GM18520 (cell line): Measurements from ENCODE around the gene ARL8B.
"Not testable (repeated sequence)": the region's sequence is repeated elsewhere in the genome, so short reads cannot be mapped to it uniquely, and the experiment has no call there.

Source experiments
- ATAC-seq: cut with Tn5 transposase; IDR thresholded peaks from one replicate; pipeline ENCODE4 v1.9.1; 2021; ENCODE audit not compliant: unreplicated experiment

The ARL8B gene

DNA sequence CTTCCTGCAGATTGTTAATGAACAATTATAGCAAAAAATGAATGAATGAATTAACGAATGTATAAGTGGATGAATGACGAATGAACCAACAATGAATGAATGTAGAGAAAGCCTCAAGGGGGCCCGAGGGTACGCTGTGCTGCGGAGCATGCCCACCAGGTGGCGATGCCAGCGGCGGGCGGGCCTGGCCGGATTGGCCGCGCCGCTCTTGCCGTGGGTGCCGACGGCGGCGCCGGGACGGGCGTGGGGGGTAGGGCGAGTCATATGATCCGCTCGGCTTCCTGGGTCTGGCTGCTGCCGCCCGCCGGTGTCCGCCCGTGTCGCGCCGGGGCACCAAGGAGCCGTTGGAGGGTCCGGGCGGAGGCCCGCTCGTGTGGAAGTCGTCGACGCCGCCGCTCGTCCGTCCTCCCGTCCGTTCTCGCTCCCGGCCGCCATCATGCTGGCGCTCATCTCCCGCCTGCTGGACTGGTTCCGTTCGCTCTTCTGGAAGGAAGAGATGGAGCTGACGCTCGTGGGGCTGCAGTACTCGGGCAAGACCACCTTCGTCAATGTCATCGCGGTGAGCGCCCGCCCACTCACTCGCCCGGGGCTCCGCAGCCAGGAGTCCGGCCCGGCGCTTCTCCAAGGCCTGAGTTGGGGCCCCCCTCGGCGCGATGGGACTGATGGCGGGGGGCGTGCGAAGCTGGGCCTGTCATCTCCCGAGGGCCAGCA, at the start of gene ARL8B:
Gene ARL8B (plus strand): TSS at position 263 of the 711 bp plus-strand sequence. CDS start 174 bp downstream, at position 437.
- ATAC-seq: peak; percentile 97

DNA sequence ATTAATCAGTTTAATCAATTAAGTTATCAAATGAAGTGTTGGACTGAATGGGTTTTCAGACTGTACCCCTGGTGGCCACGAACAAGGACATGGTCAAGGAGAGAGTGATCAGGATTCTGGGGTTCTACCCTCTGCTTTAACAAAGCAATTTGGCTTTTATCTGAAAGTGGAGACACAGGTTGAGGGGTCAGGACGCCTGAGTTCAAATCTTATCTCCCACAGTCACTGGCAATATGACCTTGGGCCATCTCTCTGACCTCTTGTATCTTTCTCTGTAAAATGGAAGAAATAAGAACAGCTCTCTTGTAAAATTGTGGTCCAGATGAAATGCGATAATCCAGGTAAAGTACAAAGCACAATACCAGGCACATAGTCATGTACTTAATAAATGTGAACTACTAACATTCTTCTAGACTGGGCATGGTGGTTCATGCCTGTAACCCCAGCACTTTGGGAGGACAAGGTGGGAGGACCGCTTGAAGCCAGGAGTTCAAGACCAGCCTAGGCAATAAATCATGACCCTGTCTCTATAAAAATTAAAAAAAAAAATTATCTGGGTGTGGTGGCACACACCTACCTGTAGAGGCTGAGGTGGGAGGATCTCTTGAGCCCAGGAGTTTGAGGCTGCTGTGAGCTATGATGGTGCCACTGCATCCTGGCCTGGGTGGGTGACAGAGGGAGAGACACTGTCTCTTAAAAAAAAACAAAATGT, 48.6 kb upstream of the ARL8B start:
- ATAC-seq: no peak

DNA sequence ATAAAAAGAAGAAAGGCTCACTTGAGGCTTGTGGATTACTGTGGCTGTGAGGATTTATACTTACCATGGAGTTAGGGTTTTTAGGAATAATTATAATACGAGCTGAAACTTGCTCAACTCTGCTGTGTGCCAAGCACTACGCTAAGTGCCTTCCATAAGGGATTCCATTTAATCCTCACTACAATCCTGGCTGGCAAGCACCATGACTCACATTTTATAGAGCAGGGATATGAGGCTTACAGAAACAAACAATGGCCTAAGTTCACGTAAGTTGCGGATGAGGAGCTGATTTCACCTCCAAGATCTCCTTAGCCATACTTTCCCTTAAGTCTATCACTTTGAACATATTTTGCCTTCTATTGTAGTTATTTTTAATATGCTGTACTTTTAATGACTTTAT, 43.9 kb upstream of the ARL8B start:
- ATAC-seq: no peak

DNA sequence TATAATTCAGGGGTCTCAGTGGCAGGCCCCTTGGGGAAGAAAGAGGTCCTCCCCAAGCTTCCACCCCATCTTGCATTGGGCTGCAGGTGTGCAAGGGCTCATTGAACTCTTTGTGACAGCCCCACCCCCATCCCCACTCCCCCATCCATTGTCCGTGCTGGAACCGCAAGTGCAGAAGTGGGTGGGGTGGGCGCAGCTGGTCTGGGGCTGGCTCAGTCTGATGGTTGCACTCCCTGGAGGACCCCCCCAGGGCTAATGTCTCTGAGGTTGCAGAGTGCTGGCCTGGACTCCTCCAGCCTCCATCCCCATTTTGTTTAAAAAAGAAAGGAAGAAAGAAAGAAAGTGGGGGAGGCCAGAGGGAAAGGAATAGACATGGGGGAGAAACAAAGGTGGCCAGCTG, 42.3 kb upstream of the ARL8B start:
- ATAC-seq: no peak

DNA sequence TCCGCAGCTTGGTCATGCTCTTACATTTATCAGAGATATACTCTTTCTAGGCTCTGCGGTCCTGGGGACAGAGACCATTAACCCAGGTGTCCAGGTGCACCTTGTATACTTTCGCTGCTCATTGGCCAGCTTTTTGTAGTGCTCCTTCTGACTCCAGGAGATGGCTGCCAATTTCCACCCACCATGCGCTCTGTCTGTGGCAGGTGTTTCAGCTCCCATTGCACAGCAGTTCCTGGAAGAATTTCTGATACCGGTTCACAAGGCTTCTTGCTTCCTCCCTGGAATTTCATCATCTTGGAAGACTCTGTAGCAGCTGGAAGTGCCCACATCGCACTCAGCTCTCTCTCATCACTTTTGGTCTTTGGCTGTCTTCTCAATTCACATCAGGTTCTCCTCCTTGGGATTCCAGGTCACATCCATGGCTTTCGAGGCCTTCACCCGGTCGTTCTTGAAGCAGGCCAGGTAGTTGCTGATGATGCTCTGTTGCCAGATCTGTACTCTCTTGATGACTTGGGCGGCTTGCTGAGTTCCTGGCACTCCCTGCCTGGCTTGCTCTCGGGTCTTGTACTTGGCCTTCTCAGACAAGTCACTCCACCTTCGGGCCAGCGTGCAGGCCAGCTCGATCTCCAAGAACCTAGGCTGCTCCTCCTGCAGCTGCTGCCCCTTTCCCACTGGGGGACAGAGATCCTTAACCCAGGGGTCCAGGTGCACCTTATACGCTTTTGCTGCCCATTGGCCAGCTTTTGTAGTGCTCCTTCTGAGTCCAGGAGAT, 41.1 kb upstream of the ARL8B start:
- no peak for ATAC-seq

DNA sequence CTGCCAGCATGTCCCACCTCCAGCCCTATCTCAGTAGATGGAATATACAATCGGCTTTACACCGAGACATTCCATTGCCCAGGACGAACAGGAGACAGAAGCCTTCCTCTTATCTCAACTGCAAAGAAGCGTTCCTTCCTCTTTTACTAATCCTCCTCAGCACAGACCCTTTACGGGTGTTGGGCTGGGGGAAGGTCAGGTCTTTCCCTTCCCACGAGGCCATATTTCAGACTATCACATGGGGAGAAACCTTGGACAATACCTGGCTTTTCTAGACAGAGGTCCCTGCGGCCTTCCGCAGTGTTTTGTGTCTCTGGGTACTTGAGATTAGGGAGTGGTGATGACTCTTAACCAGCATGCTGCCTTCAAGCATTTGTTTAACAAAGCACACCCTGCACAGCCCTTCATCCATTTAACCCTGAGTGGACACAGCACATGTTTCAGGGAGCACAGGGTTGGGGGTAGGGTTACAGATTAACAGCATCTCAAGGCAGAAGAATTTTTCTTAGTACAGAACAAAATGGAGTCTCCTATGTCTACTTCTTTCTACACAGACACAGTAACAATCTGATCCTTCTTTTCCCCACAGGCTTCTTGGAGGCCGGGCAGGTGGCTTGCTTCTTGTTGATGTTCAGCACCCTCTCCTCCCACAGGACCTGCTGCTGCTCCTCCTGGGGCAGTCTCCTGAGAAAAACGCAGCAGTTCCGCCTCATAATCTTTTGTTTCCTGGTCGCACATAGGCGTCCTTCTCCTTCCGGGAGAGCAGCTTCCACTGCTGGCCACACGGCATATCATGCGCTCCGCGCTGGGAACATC, 39.9 kb upstream of the ARL8B start:
- not testable (repeated sequence) for ATAC-seq

DNA sequence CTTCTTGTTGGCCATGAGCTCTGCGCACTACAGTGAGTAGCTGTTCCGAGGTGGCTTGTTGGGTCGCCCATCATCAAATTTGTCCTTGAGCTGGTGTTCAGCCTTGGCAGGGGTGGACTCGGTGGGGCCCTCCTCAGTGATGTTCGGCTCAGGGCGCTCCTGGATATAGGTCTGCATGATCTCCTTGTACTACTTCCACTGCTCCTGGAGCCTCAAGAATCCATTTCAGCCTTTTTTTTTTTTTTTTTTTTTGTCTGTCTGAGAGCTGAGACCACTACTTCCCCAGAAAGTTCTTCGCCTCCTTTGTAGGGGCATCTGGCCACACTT, 39.3 kb upstream of the ARL8B start:
- ATAC-seq: no peak

DNA sequence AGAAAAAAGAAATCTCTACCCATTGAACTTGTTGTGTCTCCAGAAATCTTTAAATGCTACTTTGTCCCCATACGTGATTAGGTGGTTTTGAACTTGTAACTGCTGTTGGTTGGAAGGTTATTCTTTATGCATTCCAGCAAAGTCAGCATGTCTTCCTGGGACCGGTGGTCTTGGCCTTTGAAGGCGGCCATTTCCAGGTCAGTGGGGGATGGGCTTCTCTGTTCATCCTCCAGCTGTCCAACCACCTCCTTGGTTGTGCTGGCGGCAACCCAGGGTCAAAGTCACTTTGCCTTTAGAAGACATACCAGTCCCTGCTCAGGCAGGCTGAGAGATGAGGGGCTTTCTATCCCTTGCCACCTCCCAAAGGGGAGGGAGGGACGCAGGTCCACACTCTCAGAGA, 37.9 kb upstream of the ARL8B start:
- no peak for ATAC-seq

DNA sequence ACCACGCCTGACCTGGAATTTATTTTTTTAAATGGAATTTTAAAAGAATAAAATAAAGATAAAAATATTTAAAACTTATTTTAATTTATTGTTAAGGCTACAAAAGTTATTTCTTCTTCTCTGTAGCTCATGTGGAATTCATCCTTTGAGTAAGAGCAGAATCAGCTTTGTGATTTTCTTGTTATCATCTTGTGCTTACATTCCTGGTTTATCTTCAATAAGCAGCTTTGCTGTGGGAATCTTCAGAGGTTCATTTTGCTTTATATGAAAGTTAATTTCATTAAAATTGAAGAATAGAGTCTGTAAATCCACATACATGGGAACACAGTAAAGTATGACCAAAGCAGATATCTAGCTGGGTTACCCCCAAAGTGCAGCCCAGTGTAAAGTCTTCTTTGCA, 35.4 kb upstream of the ARL8B start:
- ATAC-seq: no peak

DNA sequence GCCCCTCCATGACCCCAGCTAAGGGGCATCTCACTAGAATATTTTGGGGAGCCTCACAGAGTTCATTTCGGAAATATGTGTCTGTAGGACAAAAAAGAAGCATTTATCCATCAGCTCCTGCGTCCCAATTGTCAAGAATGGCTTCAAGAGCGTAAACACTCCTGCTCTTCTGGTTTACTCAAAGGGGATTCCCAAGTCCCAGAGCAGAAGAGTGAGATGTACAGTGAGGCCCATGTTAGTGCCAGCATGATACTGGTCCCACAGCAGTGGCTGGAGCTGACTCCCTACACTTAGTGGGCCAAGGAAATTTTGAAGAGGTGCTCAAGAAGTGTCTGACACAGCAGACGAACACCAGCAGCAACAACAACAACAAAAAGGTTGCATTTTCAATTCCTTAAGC, 34.9 kb upstream of the ARL8B start:
- no peak for ATAC-seq

DNA sequence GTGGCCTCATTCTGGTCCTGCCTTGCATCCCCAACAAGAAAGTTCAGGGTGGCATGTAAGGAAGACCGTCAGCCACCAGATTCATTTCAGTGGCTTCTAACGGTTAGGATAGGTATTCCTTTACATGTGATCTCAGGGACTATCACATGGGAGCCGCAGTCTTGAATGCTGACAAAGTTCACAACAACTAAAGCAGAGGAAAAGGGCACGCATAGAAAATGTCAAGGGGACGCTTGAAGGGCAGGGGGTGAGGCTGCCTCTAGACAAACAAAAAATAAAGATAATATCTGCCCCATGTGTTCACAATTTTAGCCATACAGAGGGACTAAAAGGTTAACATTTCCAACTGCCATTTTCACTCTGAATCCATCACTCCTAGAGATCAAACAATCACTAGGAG, 31.9 kb upstream of the ARL8B start:
- ATAC-seq: no peak

DNA sequence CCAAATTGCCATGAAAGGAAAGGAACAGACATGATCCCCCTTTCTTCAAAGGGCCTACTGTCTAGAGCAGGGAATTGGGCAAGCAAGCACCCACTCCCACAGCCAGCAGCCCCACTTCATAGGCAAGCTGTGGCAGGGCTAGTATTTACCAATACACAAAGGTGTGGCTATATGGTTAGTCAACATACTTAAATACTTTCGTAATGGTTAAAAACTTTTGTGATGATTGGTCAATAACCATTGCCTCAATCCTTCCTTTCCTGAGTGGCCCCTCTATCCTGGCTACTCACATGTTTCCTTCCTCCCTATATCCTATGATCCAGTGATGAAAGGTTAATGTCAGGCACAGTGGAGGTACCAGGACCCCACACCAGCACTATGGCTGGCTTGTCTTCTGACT, 30.1 kb upstream of the ARL8B start:
- no peak for ATAC-seq

DNA sequence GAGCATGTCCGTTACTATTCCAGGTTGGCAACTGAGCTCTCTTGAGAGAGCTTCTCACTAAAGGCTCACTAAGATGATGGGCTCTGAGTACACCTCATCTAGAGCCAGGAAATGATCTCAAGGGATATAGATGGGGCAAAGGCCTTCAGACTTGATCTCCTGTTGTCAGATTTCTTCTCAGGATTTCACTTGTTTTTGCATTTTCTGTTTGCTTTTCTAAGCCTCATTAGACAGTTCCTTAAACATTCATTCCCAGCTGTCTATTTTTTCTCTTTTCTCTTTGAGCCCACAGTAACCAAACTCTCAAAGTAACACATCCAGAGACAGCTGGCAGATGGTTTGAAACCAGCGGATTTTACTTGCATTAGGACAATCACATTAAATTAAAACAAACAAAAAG, 28.4 kb upstream of the ARL8B start:
- no peak for ATAC-seq

DNA sequence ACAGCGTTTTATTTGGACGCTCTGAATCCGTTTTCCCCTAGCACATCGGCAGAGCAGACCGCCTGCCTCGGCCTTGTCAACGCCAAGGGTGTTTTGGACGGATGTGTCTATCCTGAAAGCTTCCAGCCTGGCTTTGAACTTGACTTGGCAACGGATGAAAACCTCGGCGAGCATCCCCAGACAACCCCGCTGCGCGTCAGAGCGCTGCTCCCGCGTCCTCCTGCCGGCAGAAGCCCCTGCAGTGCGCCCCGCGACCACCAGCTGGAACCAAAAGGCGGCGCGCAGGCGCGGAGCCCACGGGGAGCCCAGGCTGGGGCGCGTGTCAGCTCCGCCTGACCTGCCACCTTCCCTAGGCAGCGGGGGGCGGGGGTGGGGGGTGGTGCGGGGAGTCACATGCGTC, 26.2 kb upstream of the ARL8B start:
- ATAC-seq: no peak

DNA sequence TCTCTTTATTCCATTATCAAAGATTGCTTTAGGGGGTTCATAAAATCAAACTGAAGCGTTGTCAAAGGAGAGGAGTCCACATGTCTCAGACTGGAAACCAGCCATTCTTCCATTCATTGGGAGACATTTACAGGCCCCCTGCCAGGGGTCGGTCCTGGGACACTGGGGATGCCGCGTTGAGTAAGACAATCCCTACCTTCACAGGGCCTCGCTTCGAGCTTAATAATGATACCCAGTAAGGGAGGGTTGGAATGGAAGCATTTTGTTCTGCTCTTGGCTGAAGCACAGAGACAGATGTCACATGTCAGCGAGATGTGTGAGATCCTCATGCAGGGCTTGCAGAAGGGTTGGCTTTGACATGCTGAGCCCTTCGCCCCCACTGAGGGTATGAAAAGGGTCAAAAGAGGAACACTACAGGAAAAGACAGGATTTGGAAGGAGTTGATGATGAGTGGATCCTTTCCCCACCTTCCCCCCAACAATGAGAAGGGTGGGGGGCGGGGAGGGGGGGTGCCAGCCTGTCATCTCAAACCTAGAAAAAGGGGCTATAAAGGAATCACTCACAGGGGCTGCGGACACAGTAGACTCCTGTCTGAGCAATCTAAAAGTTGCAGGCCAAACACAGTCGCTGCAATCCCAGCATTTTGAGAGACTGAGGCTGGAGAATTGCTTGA, 25.6 kb upstream of the ARL8B start:
- no peak for ATAC-seq

DNA sequence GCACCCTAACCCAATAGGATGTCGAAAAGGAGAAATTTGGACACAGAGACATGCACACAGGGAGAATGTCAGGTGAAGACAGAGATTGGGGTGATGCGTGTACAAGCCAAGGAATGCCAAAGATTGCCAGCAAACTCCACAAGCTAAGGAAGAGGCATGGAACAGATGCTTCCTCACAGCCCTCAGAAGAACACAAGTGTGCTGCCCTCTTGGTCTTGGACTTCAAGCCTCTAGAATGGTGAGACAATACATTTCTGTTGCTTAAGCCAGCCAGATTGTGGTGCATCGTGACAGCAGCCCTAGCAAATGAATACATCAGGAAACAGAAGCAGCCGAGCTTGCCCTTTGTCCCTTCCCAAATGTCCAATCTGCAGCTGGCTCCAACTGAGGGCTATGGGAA, 23.7 kb upstream of the ARL8B start:
- no peak for ATAC-seq

DNA sequence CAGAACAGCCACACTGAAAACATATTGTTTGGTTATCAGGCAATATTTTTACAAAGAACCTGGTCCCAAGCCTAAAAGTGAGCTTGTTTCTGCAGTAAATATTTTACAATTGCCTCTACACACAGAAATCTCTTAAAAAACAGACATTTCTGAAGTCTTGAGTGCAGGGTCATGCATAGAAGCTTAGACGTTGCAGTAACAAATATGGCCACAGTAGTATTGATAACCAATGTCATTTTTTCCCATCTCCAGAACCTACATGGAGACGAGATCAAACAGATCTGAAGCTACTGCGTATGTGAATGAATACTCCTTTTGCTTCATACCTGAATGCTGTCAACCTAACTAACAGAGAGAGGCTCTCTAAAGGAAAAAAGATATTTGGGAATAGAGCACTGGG, 19.6 kb upstream of the ARL8B start:
- no peak for ATAC-seq

DNA sequence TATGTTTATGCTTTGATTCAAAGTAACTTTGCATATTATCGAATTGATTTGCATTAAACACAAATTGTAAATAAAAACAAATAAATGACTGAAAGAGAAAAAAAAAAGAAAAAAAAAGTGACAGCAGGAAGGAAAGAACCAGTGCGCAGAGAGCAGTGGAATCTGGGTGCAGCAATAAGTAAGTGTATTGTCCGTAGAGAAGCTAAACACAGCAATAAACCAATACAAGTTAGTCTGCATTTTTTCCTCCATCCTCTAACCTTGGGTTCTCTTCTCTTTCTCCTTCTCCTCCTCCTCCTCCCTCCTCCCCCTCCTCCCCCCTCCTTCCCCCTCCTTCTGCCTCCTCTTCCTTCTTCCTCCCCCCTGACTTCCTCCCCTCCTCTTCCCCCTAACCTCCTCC, 18.3 kb upstream of the ARL8B start:
- no peak for ATAC-seq

DNA sequence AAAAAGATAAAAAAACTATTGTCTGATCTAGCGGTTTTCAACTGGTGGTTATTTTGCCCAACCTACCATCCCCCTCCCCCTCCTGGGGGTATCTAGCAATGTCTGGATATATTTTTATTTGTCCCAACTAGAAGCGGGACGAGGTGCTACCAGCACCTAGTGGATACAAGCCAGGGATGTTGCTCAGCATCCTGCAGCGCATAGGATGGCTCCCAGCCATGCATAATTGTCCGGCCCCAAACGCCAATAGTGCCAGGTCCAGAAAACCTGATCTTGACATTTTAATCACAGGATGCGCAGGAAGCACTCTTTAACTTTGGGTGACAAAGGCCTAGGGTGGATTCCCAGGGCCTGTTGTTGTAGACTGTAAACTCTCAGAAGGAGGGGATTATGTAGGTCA, 17.0 kb upstream of the ARL8B start:
- ATAC-seq: no peak

DNA sequence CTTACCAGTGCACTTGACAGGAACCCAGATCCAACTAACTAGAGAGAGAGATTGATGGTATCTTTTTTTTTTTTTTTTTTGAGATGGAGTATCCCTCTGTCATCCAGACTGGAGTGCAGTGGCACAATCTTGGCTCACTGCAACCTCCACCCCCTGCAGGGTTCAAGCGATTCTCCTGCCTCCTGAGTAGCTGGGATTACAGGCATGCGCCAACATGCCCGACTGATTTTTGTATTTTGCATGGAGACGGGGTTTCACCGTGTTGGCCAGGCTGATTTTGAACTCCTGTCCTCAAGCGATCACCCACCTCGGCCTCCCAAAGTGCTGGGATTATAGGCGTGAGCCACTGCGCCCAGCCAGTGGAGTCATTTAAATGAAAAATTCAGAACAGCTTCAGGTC, 15.7 kb upstream of the ARL8B start:
- not testable (repeated sequence) for ATAC-seq

DNA sequence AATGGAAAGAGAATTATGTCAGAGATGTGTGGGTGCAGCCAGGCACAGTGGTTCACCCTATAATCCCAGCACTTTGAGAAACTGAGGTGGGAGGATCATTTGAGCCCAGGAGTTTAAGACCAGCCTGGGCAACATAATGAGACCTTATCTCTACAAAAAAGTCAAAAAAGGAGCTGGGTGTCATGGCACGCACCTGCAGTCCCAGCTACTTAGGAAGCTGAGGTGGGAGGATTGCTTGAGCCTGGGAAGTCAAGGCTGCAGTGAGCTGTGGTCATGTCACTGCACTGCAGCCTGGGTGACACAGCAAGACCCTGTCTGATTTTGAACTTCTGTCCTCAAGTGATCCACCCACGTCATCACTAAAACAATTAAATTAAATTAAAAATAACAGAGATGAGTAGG, 15.2 kb upstream of the ARL8B start:
- not testable (repeated sequence) for ATAC-seq
